CD4-positive, alpha-beta T cell treated with Interleukin-15 for 4 hours (primary cell): ENCODE results near the gene TP53I3.
A peak's percentile ranks its signal among the peaks of the same experiment; 100 is the strongest.
"Not testable (repeated sequence)": the region's sequence is repeated elsewhere in the genome, so short reads cannot be mapped to it uniquely, and the experiment has no call there.

ENCODE experiments used
- DNase-seq: peaks from one replicate; pipeline ENCODE4 v3.0.0-alpha.2; 2020; ENCODE audit warnings: low spot score

The TP53I3 gene

GRCh38 chr2:24100732-24101131, 16.1 kb upstream of the TP53I3 start:
- not testable (repeated sequence) for DNase-seq

GRCh38 chr2:24095171-24095677, 10.6 kb upstream of the TP53I3 start:
- DNase-seq: not testable (repeated sequence)

- DNase-seq: not testable (repeated sequence)
Observed at GRCh38 chr2:24093270-24093669, 8.6 kb upstream of the TP53I3 start.

GRCh38 chr2:24088821-24089359, 4.3 kb upstream of the TP53I3 start:
- no peak for DNase-seq

GRCh38 chr2:24087032-24087431, 2.4 kb upstream of the TP53I3 start:
- no peak for DNase-seq

GRCh38 chr2:24086241-24086640, 1.6 kb upstream of the TP53I3 start:
- no peak for DNase-seq

- DNase-seq: no peak
Observed at GRCh38 chr2:24085200-24085489, 511 bp upstream of the TP53I3 start.

GRCh38 chr2:24083567-24084385, 858 bp downstream of the TP53I3 start:
- peak; percentile 39 for DNase-seq

GRCh38 chr2:24082787-24083566, 1.7 kb downstream of the TP53I3 start:
- DNase-seq: no peak

GRCh38 chr2:24080701-24081100, 3.9 kb downstream of the TP53I3 start:
- DNase-seq: no peak

GRCh38 chr2:24077879-24078278, 6.8 kb downstream of the TP53I3 start:
- DNase-seq: no peak

GRCh38 chr2:24077535-24077877, 7.1 kb downstream of the TP53I3 start:
- DNase-seq: no peak

GRCh38 chr2:24076849-24077534, 7.6 kb downstream of the TP53I3 start:
- no peak for DNase-seq

- peak; percentile 100 for DNase-seq
Observed at GRCh38 chr2:24075915-24076848, 8.5 kb downstream of the TP53I3 start, which contains the start of gene SF3B6. SF3B6 (minus strand) TSS chr2:24076326; CDS start chr2:24076229, 97 bp downstream.

- DNase-seq: no peak
Observed at GRCh38 chr2:24075259-24075658, 9.4 kb downstream of the TP53I3 start.

GRCh38 chr2:24073816-24074215, 10.8 kb downstream of the TP53I3 start:
- no peak for DNase-seq

GRCh38 chr2:24072259-24072658, 12.4 kb downstream of the TP53I3 start:
- no peak for DNase-seq

- DNase-seq: no peak
Observed at GRCh38 chr2:24065341-24065740, 19.3 kb downstream of the TP53I3 start.

- no peak for DNase-seq
Observed at GRCh38 chr2:24058564-24059271, 25.9 kb downstream of the TP53I3 start.

- DNase-seq: no peak
Observed at GRCh38 chr2:24055750-24056149, 28.9 kb downstream of the TP53I3 start.
